Measurements from ENCODE around the gene MICAL2. TPM values are rescaled to one million over a fixed set of nuclear protein-coding genes. Genes with fewer than 3 reads are reported as not detected.

Gene MICAL2
- total RNA-seq, 1 donor from 2014 or later = 237 TPM

- TF ChIP-seq, protein P1, sequence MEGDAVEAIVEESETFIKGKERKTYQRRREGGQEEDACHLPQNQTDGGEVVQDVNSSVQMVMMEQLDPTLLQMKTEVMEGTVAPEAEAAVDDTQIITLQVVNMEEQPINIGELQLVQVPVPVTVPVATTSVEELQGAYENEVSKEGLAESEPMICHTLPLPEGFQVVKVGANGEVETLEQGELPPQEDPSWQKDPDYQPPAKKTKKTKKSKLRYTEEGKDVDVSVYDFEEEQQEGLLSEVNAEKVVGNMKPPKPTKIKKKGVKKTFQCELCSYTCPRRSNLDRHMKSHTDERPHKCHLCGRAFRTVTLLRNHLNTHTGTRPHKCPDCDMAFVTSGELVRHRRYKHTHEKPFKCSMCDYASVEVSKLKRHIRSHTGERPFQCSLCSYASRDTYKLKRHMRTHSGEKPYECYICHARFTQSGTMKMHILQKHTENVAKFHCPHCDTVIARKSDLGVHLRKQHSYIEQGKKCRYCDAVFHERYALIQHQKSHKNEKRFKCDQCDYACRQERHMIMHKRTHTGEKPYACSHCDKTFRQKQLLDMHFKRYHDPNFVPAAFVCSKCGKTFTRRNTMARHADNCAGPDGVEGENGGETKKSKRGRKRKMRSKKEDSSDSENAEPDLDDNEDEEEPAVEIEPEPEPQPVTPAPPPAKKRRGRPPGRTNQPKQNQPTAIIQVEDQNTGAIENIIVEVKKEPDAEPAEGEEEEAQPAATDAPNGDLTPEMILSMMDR (IDR thresholded peaks at IDR 0.05) = peak in 1 of 3 experiments; percentile 6
- Histone ChIP-seq H3K27ac (peak overlapping the region; percentile 92 to 93), H3K9me3 (no peaks in the 10 kb centered on the region), H3K4me3 (peak overlapping the region; percentile 89 to 91), H3K4me1 (peaks cover 2 to 22% of the 10 kb centered on the region in 2 donors), H3K27me3 (no peaks in the 10 kb centered on the region), H3K36me3 (peaks cover 0 to 15% of the 10 kb centered on the region in 2 donors)
- intact Hi-C loops (cut with DNase I) = loop anchor here (2.0 to 10.0 kb wide), 2 partner anchors 49 to 57 kb away; no protein-coding TSS in a partner anchor
- DNase-seq (ENCODE audit: low spot score in 2 of 2) = no peak
Observed at GRCh38 chr11:12111549-12112520, 1.4 kb downstream of the MICAL2 start.

GRCh38 chr11:12112750-12113149 is 2.4 kb downstream of the MICAL2 start:
- TF ChIP-seq, protein P1 (IDR thresholded peaks at IDR 0.05) = no peak
- H3K36me3 ChIP-seq = peaks cover 0 to 15% of the 10 kb centered on the region in 2 donors
- peaks cover 2 to 32% of the 10 kb centered on the region in 2 donors for H3K4me1 ChIP-seq
- H3K9me3 ChIP-seq = no peaks in the 10 kb centered on the region
- peak overlapping the region; percentile 92 to 93 for H3K27ac ChIP-seq
- DNase-seq (ENCODE audit: low spot score in 2 of 2) = no peak
- intact Hi-C loops (cut with DNase I) = loop anchor here (10.0 kb wide), 1 partner anchor 58 kb away; no protein-coding TSS in a partner anchor
- H3K27me3 ChIP-seq = no peaks in the 10 kb centered on the region
- H3K4me3 ChIP-seq = peak overlapping the region; percentile 89 to 91

- Histone ChIP-seq H3K27me3 (no peaks in the 10 kb centered on the region), H3K36me3 (peaks cover 0 to 18% of the 10 kb centered on the region in 2 donors), H3K9me3 (no peaks in the 10 kb centered on the region), H3K27ac (peak overlapping the region; percentile 92 to 93), H3K4me1 (peaks cover 2 to 37% of the 10 kb centered on the region in 2 donors), H3K4me3 (peak overlapping the region; percentile 89 to 91)
- intact Hi-C loops (cut with DNase I) = loop anchor here (10.0 kb wide), 1 partner anchor 58 kb away; no protein-coding TSS in a partner anchor
- TF ChIP-seq, protein P1 (IDR thresholded peaks at IDR 0.05) = no peak
- no peak for DNase-seq (ENCODE audit: low spot score in 2 of 2)
Observed at GRCh38 chr11:12113294-12113693, 2.9 kb downstream of the MICAL2 start.

DNA sequence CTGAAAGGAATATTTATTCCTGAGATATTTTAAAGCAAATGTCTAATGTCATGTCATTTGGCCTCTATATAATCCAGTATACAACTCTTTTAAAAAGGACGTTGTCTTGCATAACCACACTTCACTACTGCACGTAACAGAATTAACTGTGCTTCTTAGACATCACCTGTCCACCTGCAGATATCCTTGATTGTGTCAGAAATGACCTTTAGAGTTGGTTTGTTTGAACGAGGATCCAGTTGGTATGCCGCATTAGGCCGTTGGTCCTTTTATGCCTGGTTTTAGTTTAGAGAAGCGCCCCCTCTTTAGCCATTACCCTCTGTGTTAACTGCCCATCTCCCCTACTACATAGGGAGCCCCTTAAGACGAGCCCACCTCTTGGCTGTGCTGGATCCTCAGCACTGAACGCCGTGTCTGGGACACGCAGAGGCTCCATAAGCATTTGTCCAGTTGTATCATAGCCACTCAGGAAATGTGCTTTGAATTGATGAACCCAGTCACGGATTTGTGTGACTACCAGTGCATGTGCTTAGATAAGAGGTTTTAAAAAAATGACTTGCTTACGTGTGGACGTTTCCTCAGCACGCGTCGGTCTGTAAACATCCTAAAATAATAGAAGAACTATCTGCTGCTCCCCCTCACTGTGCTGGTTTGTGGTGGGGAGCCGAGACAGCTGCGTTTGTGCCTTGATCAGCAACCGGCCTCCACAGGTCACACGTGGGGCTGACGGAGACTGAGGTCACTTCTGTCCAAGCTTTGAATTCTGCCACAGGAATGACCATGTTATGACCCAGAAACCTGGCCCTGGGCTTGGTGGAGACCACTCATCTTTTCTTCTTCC is 4.0 kb downstream of the MICAL2 start:
- intact Hi-C loops (cut with DNase I) = loop anchor here (5.0 to 10.0 kb wide), 2 partner anchors 60 to 168 kb away; no protein-coding TSS in a partner anchor

More for the DNA sequence above, 4.0 kb downstream of the MICAL2 start:
- TF ChIP-seq, protein P1 (IDR thresholded peaks at IDR 0.05) = no peak
- DNase-seq (ENCODE audit: low spot score in 2 of 2) = no peak
- Histone ChIP-seq H3K36me3 (peaks cover 0 to 22% of the 10 kb centered on the region in 2 donors), H3K27ac (peak overlapping the region; percentile 92 to 93), H3K9me3 (no peaks in the 10 kb centered on the region), H3K4me1 (peaks cover 2 to 46% of the 10 kb centered on the region in 2 donors), H3K4me3 (peak overlapping the region; percentile 89 to 91), H3K27me3 (no peaks in the 10 kb centered on the region)

Data from ascending aorta (tissue), 2 donors.